ENCODE data around the gene ACTG1.

- no peak for TF ChIP-seq CTCF (IDR thresholded peaks at IDR 0.05)
- no peak for TF ChIP-seq POLR2A (IDR thresholded peaks at IDR 0.05)
These were observed 3.8 kb upstream of the ACTG1 start for GRCh38 chr17:81516439-81516838.

All from thyroid gland (tissue), 4 donors.